ENCODE measurements around the gene EPM2A. TPM values are rescaled to one million over a fixed set of nuclear protein-coding genes. Genes with fewer than 3 reads are reported as not detected.
"Not testable (repeated sequence)": the region's sequence is repeated elsewhere in the genome, so short reads cannot be mapped to it uniquely, and the experiment has no call there.

The EPM2A gene
- total RNA-seq, 1 experiment from 2014 or later = 5.7 TPM

DNA sequence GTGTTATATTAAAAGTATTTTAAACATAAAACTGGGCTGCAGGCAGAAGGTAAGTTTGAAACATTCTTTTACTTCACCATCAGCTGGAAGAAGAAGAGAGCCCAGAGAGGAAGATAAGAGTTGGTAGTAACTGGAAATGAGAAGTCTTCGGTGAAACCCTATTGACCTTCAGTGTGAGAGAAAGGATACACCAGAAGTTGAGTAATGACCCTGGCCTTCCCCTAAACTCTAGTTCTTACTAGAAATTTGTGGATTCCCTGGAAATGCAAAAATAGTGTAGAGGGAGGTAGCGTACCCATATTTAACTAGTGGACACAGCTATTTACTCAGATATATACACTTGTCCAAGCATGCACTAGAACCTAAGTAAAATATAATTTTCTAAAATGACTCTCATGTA is 8.0 kb upstream of the EPM2A start:
- H3K27me3 ChIP-seq (ENCODE audit: control insufficient read depth, insufficient read depth, low read length) = no peaks in the 10 kb centered on the region
- no peaks in the 10 kb centered on the region for H3K4me1 ChIP-seq (ENCODE audit: control insufficient read depth, insufficient read depth, low read length)
- no peak for TF ChIP-seq SIN3A (IDR thresholded peaks at IDR 0.05; ENCODE audit: borderline replicate concordance, insufficient read depth, low read depth, low read length)
- TF ChIP-seq TCF7L2 (IDR thresholded peaks at IDR 0.05; ENCODE audit: low read depth, low read length) = no peak
- TF ChIP-seq POLR2AphosphoS5 (IDR thresholded peaks at IDR 0.05; ENCODE audit: low read depth, low read length) = no peak
- TF ChIP-seq, protein P1, sequence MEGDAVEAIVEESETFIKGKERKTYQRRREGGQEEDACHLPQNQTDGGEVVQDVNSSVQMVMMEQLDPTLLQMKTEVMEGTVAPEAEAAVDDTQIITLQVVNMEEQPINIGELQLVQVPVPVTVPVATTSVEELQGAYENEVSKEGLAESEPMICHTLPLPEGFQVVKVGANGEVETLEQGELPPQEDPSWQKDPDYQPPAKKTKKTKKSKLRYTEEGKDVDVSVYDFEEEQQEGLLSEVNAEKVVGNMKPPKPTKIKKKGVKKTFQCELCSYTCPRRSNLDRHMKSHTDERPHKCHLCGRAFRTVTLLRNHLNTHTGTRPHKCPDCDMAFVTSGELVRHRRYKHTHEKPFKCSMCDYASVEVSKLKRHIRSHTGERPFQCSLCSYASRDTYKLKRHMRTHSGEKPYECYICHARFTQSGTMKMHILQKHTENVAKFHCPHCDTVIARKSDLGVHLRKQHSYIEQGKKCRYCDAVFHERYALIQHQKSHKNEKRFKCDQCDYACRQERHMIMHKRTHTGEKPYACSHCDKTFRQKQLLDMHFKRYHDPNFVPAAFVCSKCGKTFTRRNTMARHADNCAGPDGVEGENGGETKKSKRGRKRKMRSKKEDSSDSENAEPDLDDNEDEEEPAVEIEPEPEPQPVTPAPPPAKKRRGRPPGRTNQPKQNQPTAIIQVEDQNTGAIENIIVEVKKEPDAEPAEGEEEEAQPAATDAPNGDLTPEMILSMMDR (IDR thresholded peaks at IDR 0.05) = no peak
- TF ChIP-seq, protein P2, sequence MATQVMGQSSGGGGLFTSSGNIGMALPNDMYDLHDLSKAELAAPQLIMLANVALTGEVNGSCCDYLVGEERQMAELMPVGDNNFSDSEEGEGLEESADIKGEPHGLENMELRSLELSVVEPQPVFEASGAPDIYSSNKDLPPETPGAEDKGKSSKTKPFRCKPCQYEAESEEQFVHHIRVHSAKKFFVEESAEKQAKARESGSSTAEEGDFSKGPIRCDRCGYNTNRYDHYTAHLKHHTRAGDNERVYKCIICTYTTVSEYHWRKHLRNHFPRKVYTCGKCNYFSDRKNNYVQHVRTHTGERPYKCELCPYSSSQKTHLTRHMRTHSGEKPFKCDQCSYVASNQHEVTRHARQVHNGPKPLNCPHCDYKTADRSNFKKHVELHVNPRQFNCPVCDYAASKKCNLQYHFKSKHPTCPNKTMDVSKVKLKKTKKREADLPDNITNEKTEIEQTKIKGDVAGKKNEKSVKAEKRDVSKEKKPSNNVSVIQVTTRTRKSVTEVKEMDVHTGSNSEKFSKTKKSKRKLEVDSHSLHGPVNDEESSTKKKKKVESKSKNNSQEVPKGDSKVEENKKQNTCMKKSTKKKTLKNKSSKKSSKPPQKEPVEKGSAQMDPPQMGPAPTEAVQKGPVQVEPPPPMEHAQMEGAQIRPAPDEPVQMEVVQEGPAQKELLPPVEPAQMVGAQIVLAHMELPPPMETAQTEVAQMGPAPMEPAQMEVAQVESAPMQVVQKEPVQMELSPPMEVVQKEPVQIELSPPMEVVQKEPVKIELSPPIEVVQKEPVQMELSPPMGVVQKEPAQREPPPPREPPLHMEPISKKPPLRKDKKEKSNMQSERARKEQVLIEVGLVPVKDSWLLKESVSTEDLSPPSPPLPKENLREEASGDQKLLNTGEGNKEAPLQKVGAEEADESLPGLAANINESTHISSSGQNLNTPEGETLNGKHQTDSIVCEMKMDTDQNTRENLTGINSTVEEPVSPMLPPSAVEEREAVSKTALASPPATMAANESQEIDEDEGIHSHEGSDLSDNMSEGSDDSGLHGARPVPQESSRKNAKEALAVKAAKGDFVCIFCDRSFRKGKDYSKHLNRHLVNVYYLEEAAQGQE (IDR thresholded peaks at IDR 0.05; ENCODE audit: insufficient read depth in 1 of 2, low read depth in 2 of 2, low read length in 1 of 2) = no peak
- DNase-seq (ENCODE audit: low read depth, low spot score) = no peak
- H3K9me3 ChIP-seq (ENCODE audit: control insufficient read depth, insufficient read depth, low read depth, low read length) = no peaks in the 10 kb centered on the region
- no peak overlapping the region for H3K4me3 ChIP-seq (ENCODE audit: low read depth in 2 of 2, low read length in 2 of 2)
- ATAC-seq = no peak
- H3K36me3 ChIP-seq (ENCODE audit: control insufficient read depth, insufficient read depth, low read length) = no peaks in the 10 kb centered on the region
- in situ Hi-C loops (cut with HindIII; ENCODE audit: low pct_unique_long_range_greater_than_20kb, low sequenced_read_pairs) (no loop called here), intact Hi-C loops (cut with micrococcal nuclease; ENCODE audit: unreplicated experiment) (no loop called here)
- ChIA-PET POLR2A (no interaction called here), CTCF (no interaction called here)
- BruUV-seq (replicated peaks) = no TSS peak
- no peak overlapping the region for H3K27ac ChIP-seq (ENCODE audit: low read length)

DNA sequence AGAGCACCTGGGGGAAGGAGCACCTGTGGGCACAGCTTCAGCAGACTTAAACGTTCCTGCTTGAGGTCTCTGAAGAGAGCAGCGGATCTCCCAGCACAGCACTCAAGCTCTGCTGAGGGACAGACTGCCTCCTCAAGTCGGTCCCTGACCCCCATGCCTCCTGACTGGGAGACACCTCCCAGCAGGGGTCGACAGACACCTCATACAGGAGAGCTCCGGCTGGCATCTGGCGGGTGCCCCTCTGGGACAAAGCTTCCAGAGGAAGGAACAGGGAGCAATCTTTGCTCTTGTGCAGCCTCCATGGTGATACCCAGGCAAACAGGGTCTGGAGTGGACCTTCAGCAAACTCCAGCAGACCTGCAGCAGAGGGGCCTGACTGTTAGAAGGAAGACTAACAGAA is 7.2 kb upstream of the EPM2A start:
- intact Hi-C loops (cut with micrococcal nuclease; ENCODE audit: unreplicated experiment); CTCF ChIA-PET; H3K4me1 ChIP-seq (ENCODE audit: control insufficient read depth, insufficient read depth, low read length); in situ Hi-C loops (cut with HindIII; ENCODE audit: low pct_unique_long_range_greater_than_20kb, low sequenced_read_pairs); H3K36me3 ChIP-seq (ENCODE audit: control insufficient read depth, insufficient read depth, low read length); DNase-seq (ENCODE audit: low read depth, low spot score); H3K27me3 ChIP-seq (ENCODE audit: control insufficient read depth, insufficient read depth, low read length); H3K27ac ChIP-seq (ENCODE audit: low read length); H3K4me3 ChIP-seq (ENCODE audit: low read depth in 2 of 2, low read length in 2 of 2); POLR2A ChIA-PET; ATAC-seq; H3K9me3 ChIP-seq (ENCODE audit: control insufficient read depth, insufficient read depth, low read depth, low read length); BruUV-seq (replicated peaks): not testable (repeated sequence)

DNA sequence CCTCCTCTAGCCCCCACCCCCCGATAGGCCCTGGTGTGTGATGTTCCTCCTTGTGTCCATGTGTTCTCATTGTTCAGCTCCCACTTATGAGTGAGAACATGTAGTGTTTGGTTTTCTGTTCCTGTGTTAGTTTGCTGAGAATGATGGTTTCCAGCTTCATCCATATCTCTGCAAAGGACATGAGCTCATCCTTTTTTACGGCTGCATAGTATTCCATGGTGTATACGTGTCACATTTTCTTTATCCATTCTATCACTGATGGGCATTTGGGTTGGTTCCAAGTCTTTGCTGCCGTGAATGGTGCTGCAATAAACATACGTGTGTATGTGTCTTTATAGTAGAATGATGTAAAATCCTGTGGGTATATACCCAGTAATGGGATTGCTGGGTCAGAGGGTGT is 4.4 kb upstream of the EPM2A start:
- POLR2A ChIA-PET; H3K4me3 ChIP-seq (ENCODE audit: low read depth in 2 of 2, low read length in 2 of 2); H3K4me1 ChIP-seq (ENCODE audit: control insufficient read depth, insufficient read depth, low read length); DNase-seq (ENCODE audit: low read depth, low spot score); H3K36me3 ChIP-seq (ENCODE audit: control insufficient read depth, insufficient read depth, low read length); CTCF ChIA-PET; ATAC-seq; H3K9me3 ChIP-seq (ENCODE audit: control insufficient read depth, insufficient read depth, low read depth, low read length); in situ Hi-C loops (cut with HindIII; ENCODE audit: low pct_unique_long_range_greater_than_20kb, low sequenced_read_pairs); H3K27ac ChIP-seq (ENCODE audit: low read length); BruUV-seq (replicated peaks); H3K27me3 ChIP-seq (ENCODE audit: control insufficient read depth, insufficient read depth, low read length): not testable (repeated sequence)
- intact Hi-C loops (cut with micrococcal nuclease; ENCODE audit: unreplicated experiment) = loop anchor here (10.0 kb wide), 1 partner anchor 145 kb away; no protein-coding TSS in a partner anchor
